ENCODE data around the gene TFPT.

Gene TFPT

DNA sequence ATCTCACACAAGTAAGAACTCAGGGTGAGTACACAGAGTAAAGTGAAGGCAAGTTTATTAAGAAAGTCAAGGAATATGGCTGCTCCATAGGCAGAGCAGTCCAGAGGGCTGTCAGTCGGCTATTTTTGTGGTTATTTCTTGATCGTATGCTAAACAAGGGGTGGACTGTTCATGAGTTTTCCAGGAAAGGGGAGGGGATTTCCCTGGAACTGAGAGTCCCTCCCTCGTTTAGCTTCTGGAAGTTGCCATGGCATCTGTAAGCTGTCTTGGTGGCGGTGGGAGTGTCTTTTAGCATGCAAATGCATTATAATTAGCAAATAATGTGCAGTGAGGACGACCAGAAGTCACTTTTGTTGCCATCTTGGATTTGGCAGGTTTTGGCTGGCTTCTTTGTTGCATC is 46.0 kb downstream of the TFPT start:
- no peak for DNase-seq

DNA sequence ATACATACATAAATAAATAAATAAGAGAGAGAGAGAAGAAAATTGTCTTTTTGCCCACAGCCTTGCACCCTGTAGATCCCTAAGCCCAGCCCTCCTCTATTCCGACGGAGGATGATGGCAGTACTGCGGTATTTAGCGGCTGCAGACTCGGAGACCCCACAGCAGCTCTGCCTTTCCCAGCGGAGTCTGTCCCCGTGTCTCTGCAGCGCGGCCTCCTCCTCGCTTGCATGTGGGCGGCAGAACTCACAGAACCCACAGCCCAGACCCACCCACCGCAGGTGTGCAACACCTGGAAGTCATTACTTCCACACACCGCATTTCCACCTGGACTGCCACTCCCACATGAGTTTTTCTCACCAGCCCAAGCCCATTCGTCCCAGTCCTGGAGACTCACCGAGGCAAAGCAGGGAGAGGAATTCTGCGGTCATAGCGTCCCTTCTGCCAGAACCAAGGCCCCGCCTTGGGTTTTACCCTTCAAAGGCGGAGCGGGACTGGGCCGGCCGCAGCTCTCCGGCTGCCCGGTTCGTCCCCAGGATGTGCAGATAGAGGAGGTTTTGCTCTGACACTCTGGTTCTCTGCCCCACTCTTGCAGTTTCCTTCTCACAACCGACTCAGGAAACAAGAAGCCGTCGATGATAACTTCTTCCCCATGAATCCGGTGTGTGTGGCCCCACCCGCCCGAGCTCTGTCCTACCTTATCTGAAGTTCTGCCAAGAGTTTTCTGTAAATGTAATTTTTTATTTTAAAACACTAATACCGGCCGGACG is 51.9 kb downstream of the TFPT start, which contains the start of gene VSTM1:
Gene VSTM1, minus strand, starts transcription at position 548 of the 767 bp plus-strand sequence. Its CDS starts 120 bp downstream, at position 428.
- DNase-seq, result no peak

DNA sequence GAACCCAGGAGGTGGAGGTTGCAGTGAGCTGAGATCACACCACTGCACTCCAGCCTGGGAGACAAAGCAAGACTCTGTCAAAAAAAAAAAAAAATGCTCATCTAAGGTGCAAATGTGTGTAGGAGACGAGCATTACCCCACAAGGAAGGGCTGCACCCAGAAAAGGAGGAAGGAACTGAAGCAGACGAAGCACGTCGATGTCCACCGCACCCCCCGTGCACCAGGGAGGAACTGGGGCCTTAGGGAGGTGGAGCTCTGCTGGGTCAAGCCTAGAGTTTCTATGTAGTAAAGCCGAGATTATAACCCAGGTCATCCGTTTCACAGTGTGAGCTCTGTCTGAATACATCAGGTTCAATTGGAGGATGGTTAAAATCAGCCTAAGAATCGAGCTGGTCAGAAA is 52.8 kb downstream of the TFPT start:
- no peak for DNase-seq
